KG1 (cell line): ENCODE data around the gene ABCA13.

ENCODE experiments used
- DNase-seq: peaks from one replicate; lab custom pipeline; 2025; lab: John Stamatoyannopoulos, UW

The ABCA13 gene

GRCh38 chr7:48522692-48523091, 351.4 kb downstream of the ABCA13 start:
- no peak for DNase-seq

GRCh38 chr7:48525736-48526732, 354.8 kb downstream of the ABCA13 start:
- no peak for DNase-seq

GRCh38 chr7:48528646-48529045, 357.4 kb downstream of the ABCA13 start:
- no peak for DNase-seq

- no peak for DNase-seq
Measured at GRCh38 chr7:48537561-48537960, 366.3 kb downstream of the ABCA13 start.

GRCh38 chr7:48540746-48541145, 369.5 kb downstream of the ABCA13 start:
- no peak for DNase-seq

- DNase-seq: no peak
Measured at GRCh38 chr7:48548667-48549066, 377.4 kb downstream of the ABCA13 start.

GRCh38 chr7:48551652-48552051, 380.4 kb downstream of the ABCA13 start:
- no peak for DNase-seq

GRCh38 chr7:48563334-48563733, 392.1 kb downstream of the ABCA13 start:
- no peak for DNase-seq

GRCh38 chr7:48575516-48575915, 404.3 kb downstream of the ABCA13 start:
- DNase-seq: no peak

- DNase-seq: no peak
Measured at GRCh38 chr7:48587475-48587874, 416.2 kb downstream of the ABCA13 start.

- DNase-seq: no peak
Measured at GRCh38 chr7:48594349-48594748, 423.1 kb downstream of the ABCA13 start.

GRCh38 chr7:48595756-48596155, 424.5 kb downstream of the ABCA13 start:
- no peak for DNase-seq

- DNase-seq: no peak
Measured at GRCh38 chr7:48610705-48611104, 439.4 kb downstream of the ABCA13 start.

GRCh38 chr7:48611993-48612392, 440.7 kb downstream of the ABCA13 start:
- no peak for DNase-seq

GRCh38 chr7:48617508-48617907, 446.2 kb downstream of the ABCA13 start:
- DNase-seq: no peak

- no peak for DNase-seq
Measured at GRCh38 chr7:48617993-48618392, 446.7 kb downstream of the ABCA13 start.

- DNase-seq: no peak
Measured at GRCh38 chr7:48621076-48621475, 449.8 kb downstream of the ABCA13 start.

GRCh38 chr7:48627164-48627563, 455.9 kb downstream of the ABCA13 start:
- DNase-seq: no peak

- DNase-seq: no peak
Measured at GRCh38 chr7:48628793-48629349, 457.6 kb downstream of the ABCA13 start.

GRCh38 chr7:48634116-48634632, 462.9 kb downstream of the ABCA13 start:
- DNase-seq: no peak

- DNase-seq: no peak
Measured at GRCh38 chr7:48635796-48636195, 464.5 kb downstream of the ABCA13 start.

- no peak for DNase-seq
Measured at GRCh38 chr7:48636391-48637015, 465.2 kb downstream of the ABCA13 start.

- no peak for DNase-seq
Measured at GRCh38 chr7:48637382-48637781, 466.1 kb downstream of the ABCA13 start.
